ENCODE results near the gene SHPK. TPM values are rescaled to one million over a fixed set of nuclear protein-coding genes. Genes with fewer than 3 reads are reported as not detected.

The SHPK gene
- total RNA-seq, 2 experiments from 2014 or later, result 11.8 to 12.2 TPM

DNA sequence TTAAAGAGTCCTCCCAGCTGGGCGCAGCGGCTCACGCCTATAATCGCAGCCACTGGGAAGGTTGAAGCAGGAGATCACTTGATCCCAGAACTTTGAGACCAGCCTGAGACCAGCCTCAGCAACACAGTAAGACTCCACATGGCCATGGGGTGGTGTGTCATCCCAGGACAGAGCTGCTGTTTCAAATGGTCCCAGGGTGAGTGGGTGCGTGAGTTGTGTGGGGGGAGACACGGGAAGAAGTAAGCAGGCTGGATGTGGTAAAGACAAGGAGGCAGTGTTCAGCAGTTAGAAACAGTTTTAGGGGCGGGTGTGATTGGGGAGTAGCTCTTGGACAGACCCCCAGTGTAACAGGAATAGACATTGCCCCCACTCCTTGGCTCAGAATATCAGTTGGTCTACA, 3.8 kb downstream of the SHPK start:
- peaks cover 15% of the 10 kb centered on the region for H3K4me1 Mint-ChIP-seq
- ATAC-seq (ENCODE audit: low read depth), result no peak
- no peaks in the 10 kb centered on the region for H3K27me3 Mint-ChIP-seq
- DNase-seq, result no peak
- no peaks in the 10 kb centered on the region for H3K9me3 Mint-ChIP-seq
- peak overlapping the region; percentile 23 for H3K27ac Mint-ChIP-seq
- POLR2A ChIA-PET, result no interaction called here
- H3K4me3 Mint-ChIP-seq, result no peak overlapping the region
- H3K36me3 Mint-ChIP-seq, result peaks cover 6% of the 10 kb centered on the region

DNA sequence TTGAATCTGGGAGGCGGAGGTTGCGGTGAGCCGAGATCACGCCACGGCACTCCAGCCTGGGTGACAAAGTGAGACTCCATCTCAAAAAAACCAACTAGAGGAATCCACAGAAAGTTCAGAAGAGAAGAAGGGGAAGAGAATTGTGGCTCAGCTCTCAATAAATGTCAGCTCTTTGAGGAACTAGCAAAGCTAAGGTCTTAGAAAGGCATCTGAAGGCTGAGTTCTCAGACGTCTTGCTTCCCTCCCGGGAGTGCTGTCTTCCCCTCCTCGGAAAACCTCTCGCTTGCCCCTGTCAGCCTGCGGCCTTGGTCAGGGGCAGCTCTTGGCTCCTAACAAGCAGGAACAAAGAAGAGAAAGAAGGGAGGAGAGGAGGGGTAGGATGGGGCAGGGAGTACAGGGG, 5.3 kb downstream of the SHPK start:
- Mint-ChIP-seq H3K27me3 (no peaks in the 10 kb centered on the region), H3K9me3 (no peaks in the 10 kb centered on the region), H3K36me3 (peaks cover 11% of the 10 kb centered on the region), H3K27ac (no peak overlapping the region), H3K4me3 (no peak overlapping the region), H3K4me1 (peaks cover 16% of the 10 kb centered on the region)
- ATAC-seq (ENCODE audit: low read depth), result no peak
- no peak for DNase-seq
- POLR2A ChIA-PET, result no interaction called here

DNA sequence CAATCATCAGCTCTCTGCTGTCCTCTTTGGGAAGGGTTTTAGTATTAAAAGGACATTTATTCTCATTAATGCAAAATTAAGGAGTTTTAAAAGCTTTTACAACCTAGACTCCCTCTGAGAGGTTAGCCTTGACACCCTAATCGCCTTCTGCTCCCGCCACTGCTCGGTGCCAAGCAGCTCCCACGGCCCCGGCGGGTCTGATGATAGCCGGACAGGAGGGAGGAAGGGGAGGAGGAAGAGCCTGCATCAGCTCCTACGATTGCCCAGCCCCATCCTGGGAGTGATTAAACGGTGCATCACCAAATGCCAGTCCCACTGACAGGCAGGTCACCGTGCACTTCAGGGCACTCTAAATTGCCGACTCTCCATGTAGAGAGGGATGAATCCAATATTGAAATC, 8.3 kb downstream of the SHPK start:
- POLR2A ChIA-PET, result no interaction called here
- H3K27ac Mint-ChIP-seq, result no peak overlapping the region
- no peaks in the 10 kb centered on the region for H3K9me3 Mint-ChIP-seq
- peaks cover 11% of the 10 kb centered on the region for H3K36me3 Mint-ChIP-seq
- peaks cover 5% of the 10 kb centered on the region for H3K4me1 Mint-ChIP-seq
- no peak overlapping the region for H3K4me3 Mint-ChIP-seq
- H3K27me3 Mint-ChIP-seq, result no peaks in the 10 kb centered on the region
- ATAC-seq (ENCODE audit: low read depth) (no peak), DNase-seq (no peak)

DNA sequence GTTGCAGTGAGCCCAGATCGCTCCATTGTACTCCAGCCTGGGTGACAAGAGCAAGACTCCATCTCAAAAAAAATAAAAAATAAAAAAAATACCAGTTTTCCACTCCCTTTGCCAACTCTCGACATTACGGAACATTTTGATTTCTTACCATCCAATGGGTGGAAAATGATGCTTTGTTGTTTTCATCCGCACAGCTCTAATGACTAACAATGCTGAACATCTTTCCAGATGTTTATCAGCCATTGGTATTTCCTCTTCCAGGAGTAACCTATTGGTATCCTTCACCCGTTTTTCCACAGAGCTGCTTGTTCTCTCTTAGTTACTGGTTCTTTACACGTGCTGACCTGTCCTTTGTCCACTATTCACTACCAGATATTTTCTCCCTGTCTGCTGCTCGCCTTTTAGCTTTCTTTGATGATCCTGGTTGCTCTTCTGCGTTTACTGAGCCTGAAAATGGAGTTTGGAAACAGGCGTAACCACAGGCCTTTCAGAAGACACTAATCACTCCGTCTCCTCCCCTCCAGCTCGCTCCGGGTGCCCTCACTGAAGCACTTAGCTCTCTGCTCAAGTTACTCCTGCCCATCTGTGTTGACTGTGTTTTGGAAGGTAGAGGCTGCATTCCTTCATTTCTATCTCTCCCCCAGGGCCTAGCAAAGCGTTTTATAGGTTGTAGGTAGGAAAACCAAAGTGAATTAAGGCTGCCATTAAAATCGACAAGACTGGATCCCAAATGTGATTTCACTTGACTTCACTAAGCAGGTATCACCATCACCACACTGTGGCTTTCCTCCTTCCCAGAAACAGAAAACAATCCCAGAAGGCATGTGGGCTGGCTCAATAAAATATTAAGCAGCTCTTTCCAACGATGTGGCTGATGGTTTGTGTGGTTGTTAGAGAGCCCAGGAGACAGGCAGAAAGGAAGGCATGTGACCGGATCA, 8.9 kb downstream of the SHPK start:
- H3K9me3 Mint-ChIP-seq, result no peaks in the 10 kb centered on the region
- DNase-seq, result no peak
- no peak overlapping the region for H3K4me3 Mint-ChIP-seq
- H3K4me1 Mint-ChIP-seq, result peaks cover 5% of the 10 kb centered on the region
- ATAC-seq (ENCODE audit: low read depth), result no peak
- H3K36me3 Mint-ChIP-seq, result peaks cover 8% of the 10 kb centered on the region
- no peaks in the 10 kb centered on the region for H3K27me3 Mint-ChIP-seq
- POLR2A ChIA-PET, result no interaction called here
- H3K27ac Mint-ChIP-seq, result no peak overlapping the region

DNA sequence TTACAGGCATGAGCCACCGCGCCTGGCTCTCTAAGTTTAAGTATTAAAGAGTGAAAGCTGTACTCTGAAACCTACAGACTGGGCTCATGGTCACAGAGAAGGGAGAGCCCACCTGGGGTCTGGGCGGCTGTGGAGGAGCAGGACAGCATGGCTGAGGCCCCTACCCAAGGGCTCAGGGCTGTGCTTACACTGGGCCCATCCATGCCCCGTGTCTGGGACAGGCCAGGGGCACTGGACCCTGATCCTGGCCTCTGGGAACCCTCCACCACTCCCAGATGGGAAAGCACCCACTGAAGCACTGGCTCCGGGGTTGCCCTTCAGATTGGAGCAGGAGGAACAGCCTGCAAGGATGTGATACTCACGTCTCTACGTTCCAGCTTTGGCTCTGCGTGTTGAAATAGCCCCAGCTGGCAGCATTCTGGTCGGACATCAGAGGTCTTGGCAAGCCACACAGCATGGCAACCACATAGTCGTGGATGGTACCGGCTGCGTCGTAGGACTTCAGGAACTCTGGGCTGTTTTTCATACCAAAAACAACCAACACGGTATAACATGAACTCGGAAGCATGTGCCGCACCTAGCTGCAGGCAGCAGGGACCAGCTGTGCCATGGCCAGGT, 13.0 kb downstream of the SHPK start:
- H3K9me3 Mint-ChIP-seq, result no peaks in the 10 kb centered on the region
- H3K4me3 Mint-ChIP-seq, result no peak overlapping the region
- peaks cover 5% of the 10 kb centered on the region for H3K4me1 Mint-ChIP-seq
- DNase-seq (no peak), ATAC-seq (ENCODE audit: low read depth) (no peak)
- no peaks in the 10 kb centered on the region for H3K27me3 Mint-ChIP-seq
- POLR2A ChIA-PET, result no interaction called here
- peaks cover 23% of the 10 kb centered on the region for H3K36me3 Mint-ChIP-seq
- H3K27ac Mint-ChIP-seq, result no peak overlapping the region

DNA sequence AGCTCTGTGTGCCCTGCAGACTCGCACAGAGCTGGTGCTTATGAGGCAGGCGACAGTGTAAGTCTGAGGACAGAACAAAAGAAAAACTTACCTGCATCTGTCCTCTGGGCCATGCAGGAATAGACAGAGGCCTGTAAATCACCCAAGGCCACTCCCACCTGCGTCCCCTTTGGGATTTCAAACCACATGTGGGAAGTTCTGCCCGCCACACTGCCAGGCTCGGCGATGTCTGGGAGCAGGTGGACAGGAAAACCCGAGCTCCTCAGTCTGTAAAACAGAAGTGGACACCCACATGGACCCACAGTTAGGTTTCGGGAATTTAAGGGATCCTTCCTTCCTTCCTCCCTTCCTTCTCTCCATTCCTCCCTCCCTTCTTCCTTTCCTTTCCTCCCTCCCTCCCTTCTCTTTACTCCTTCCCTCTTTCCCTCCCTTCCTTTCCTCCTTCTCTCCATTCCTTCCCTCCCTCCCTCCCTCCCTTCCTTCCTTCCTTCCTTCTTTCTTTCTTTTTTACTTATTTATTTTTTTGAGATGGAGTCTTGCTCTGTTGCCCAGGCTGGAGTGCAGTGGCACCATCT, 14.8 kb downstream of the SHPK start:
- no peak overlapping the region for H3K4me3 Mint-ChIP-seq
- H3K27me3 Mint-ChIP-seq, result no peaks in the 10 kb centered on the region
- peaks cover 32% of the 10 kb centered on the region for H3K36me3 Mint-ChIP-seq
- DNase-seq (no peak), ATAC-seq (ENCODE audit: low read depth) (no peak)
- H3K4me1 Mint-ChIP-seq, result no peaks in the 10 kb centered on the region
- H3K27ac Mint-ChIP-seq, result no peak overlapping the region
- POLR2A ChIA-PET, result no interaction called here
- no peaks in the 10 kb centered on the region for H3K9me3 Mint-ChIP-seq

DNA sequence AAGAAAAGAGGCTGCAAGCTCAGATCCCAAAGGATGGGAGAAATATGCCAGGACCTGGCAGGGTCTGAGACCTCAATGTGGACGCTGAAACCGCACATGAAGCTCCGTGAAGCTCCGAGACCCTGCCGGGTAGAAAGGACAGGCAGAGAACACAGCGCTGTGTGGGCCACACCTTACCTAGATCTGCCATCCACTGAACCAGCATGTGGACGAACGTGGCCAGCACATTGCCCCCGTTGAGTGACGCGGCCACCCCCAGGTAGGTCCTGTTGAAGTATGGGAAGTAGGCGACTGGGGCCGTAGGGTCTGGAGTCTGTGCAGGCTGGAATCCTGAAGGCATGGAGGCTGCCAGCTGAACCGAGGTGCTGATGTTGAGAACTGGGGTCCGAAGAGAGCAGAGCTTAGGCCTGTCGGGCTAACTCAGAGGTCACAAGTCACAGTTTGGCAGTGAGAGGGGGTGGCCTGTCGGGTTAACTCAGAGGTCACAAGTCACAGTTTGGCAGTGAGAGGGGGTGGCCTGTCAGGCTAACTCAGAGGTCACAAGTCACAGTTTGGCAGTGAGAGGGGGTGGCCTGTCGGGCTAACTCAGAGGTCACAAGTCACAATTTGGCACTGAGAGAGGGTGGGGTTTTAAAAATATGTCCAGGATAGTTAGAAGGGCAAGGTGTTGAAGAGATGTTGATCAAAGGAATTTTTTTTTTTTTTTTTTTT, 20.7 kb downstream of the SHPK start:
- Mint-ChIP-seq H3K36me3 (peaks cover 45% of the 10 kb centered on the region), H3K27me3 (no peaks in the 10 kb centered on the region), H3K4me1 (no peaks in the 10 kb centered on the region), H3K9me3 (no peaks in the 10 kb centered on the region), H3K27ac (no peak overlapping the region), H3K4me3 (no peak overlapping the region)
- no peak for ATAC-seq (ENCODE audit: low read depth)
- POLR2A ChIA-PET, result no interaction called here
- no peak for DNase-seq

DNA sequence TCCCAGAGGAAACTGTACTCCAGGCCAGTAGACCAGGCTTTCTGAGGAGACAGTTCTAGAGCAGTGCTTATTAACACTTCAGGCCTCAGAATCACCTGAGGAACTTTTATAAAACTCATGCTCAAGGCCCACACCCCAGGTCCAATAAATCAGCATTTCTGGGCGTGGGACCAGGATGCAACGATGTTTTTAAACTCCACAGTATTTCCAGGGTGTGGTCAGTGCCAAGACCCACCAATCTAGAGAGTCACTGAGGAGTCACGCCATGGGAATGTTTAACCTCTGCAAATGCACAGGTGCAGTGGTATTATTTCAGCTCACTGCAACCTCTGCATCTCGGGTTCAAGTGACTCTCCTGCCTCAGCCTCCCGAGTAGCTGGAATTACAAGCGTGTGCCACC, 22.9 kb downstream of the SHPK start:
- Mint-ChIP-seq H3K36me3 (peaks cover 36% of the 10 kb centered on the region), H3K4me3 (no peak overlapping the region), H3K27ac (no peak overlapping the region), H3K4me1 (no peaks in the 10 kb centered on the region), H3K27me3 (no peaks in the 10 kb centered on the region), H3K9me3 (no peaks in the 10 kb centered on the region)
- no peak for ATAC-seq (ENCODE audit: low read depth)
- POLR2A ChIA-PET, result interaction anchor here (0.5 kb wide), 1 partner anchor 30 kb away, joined by 3 read pairs; no protein-coding TSS in a partner anchor
- DNase-seq, result no peak

DNA sequence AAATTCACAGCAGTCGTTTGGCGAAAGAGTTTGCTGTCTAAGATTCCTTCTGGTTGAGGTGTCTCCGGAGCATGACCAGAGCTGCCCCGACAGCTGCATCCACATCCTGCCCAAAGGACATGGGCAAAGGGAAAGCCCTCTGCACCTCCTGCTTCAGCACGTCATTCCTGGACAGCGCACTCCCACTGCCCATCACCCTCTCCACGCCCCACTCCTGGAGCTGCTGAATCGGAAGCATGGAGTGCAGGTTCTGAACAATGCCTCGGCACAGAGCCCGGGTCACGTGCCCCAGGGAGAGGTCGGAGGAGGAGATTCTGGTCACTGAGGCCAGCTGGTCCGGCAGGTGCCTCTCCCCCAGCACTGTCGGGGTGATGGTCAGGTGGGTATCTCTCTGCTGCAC, 25.5 kb downstream of the SHPK start:
- H3K9me3 Mint-ChIP-seq, result no peaks in the 10 kb centered on the region
- no peak overlapping the region for H3K4me3 Mint-ChIP-seq
- POLR2A ChIA-PET, result no interaction called here
- ATAC-seq (ENCODE audit: low read depth), result no peak
- H3K36me3 Mint-ChIP-seq, result peaks cover 15% of the 10 kb centered on the region
- H3K27me3 Mint-ChIP-seq, result no peaks in the 10 kb centered on the region
- no peaks in the 10 kb centered on the region for H3K4me1 Mint-ChIP-seq
- no peak for DNase-seq
- no peak overlapping the region for H3K27ac Mint-ChIP-seq

DNA sequence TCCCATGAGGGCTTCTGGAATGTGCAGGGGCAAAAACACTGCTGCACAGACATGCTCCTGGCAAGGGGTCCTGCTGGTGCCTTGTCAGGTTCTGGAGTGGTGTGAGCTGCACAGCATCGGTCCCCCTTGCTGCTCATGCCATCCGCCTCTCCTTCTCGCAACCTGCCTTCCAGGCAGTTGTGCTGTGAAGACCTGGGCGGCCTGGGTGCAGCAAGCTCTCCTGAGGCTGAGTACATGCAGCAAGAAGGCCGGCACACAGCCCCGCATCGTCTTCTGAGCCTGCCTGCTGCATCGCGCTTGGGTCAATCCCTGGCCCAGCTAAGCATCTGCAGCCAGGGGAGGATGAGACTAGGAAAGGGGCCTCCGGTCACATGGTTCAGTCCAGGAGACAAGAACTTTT, 26.4 kb downstream of the SHPK start:
- Mint-ChIP-seq H3K4me3 (no peak overlapping the region), H3K9me3 (no peaks in the 10 kb centered on the region), H3K27me3 (no peaks in the 10 kb centered on the region), H3K36me3 (peaks cover 6% of the 10 kb centered on the region), H3K4me1 (no peaks in the 10 kb centered on the region), H3K27ac (no peak overlapping the region)
- no peak for DNase-seq
- POLR2A ChIA-PET, result no interaction called here
- ATAC-seq (ENCODE audit: low read depth), result no peak

DNA sequence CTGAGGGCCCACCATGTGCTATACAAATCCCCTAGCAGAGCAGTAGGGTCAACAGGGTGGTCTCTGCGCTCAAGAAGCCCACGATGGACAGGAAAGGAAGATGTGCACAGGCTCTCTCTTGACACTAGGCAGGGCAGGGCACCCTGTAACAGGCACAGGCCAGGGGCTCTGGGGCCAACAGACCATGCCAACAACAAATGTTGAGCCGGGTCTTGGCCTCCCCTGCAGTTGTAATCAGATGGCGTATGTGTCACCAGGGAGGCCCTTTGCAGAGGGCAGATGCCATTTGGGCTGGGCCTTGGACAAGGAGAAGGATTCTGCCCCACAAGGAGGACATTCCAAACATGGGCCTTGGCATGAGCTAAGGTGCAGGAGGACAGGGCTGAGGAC, 32.2 kb downstream of the SHPK start:
- Mint-ChIP-seq H3K27me3 (no peaks in the 10 kb centered on the region), H3K9me3 (no peaks in the 10 kb centered on the region), H3K36me3 (peaks cover 3% of the 10 kb centered on the region), H3K4me3 (no peak overlapping the region), H3K27ac (no peak overlapping the region), H3K4me1 (no peaks in the 10 kb centered on the region)
- no peak for ATAC-seq (ENCODE audit: low read depth)
- POLR2A ChIA-PET, result no interaction called here
- no peak for DNase-seq

DNA sequence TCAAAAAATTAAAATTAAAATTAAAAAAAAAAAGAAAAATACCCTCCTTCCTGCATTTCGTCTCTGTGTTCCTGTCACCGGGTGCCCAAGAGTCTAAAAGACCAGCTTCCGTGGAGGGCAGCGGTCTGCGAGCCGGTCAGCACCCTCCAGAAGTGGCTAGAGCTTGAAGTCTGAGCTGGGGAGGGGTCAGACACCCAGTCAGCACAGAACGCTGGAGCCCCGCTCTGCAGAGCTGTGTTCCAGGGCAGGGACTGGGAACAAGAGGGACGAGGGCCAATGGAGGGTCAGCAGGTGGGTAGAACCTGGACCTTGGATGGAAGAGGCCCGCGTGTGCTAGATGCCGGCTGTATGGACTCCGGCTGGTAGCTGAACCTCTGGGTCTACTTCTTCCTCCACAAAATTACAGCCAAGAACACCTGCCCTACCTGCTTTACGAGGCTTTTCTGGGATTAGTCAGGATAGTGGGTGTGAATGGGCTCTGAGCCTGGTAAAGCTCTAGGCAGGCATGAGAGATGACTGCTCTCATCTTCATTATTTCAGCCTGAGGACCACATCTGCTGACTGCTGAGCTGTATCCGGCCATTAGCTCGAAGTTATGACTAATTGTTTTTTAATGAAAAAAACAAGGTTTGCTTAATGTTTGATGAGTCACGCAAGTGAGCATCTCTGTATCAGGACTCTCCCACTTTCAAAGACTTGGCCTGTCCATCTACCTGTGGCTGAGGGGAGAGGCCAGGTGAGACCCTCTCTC, 32.8 kb downstream of the SHPK start:
- Mint-ChIP-seq H3K27ac (no peak overlapping the region), H3K9me3 (no peaks in the 10 kb centered on the region), H3K36me3 (peaks cover 2% of the 10 kb centered on the region), H3K4me1 (no peaks in the 10 kb centered on the region), H3K4me3 (no peak overlapping the region), H3K27me3 (no peaks in the 10 kb centered on the region)
- ATAC-seq (ENCODE audit: low read depth) (no peak), DNase-seq (no peak)
- POLR2A ChIA-PET, result no interaction called here

DNA sequence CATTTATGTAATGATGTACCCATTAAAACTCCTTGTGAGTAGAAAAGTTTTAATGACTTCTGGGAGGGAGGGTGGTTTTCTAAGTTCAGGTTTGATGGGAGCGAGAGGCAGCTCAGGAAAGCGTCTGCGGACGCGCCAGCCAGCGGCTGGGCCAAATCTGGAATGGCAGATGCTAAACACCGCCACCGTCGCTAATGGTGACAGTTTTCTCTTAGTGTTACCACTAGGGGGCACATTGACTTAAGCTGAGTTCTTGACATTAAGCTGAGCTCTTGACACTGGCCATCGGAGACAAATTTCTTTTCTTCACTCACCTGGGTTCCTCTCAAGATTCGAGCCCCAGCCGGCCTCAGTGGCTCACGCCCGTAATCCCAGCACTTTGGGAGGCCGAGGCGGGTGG, 33.6 kb downstream of the SHPK start:
- H3K27me3 Mint-ChIP-seq, result no peaks in the 10 kb centered on the region
- no peaks in the 10 kb centered on the region for H3K36me3 Mint-ChIP-seq
- H3K27ac Mint-ChIP-seq, result no peak overlapping the region
- H3K4me3 Mint-ChIP-seq, result no peak overlapping the region
- no peaks in the 10 kb centered on the region for H3K4me1 Mint-ChIP-seq
- POLR2A ChIA-PET, result no interaction called here
- ATAC-seq (ENCODE audit: low read depth) (no peak), DNase-seq (no peak)
- H3K9me3 Mint-ChIP-seq, result no peaks in the 10 kb centered on the region

Data from activated naive CD8-positive, alpha-beta T cell treated with anti-CD3 and anti-CD28 coated beads, Interleukin-2, amount 10 ng/mL, durations not matched to agents 7 days and 5 days (primary cell).